Upper lobe of left lung (tissue), 6 donors: ENCODE measurements around the gene WDFY3. TPM values are rescaled to one million over a fixed set of nuclear protein-coding genes. Genes with fewer than 3 reads are reported as not detected.
A peak's percentile ranks its signal among the peaks of the same experiment; 100 is the strongest.
"Not testable (repeated sequence)": the region's sequence is repeated elsewhere in the genome, so short reads cannot be mapped to it uniquely, and the experiment has no call there.

Experiments used
- ATAC-seq, 2 donors: fragments of 200-7000 bp; cut with Tn5 transposase; one replicate each; pipeline ENCODE4 v1.9.1; 2022; ENCODE audit warnings: mild to moderate bottlenecking in 2 of 2, moderate library complexity in 2 of 2; ENCODE audit not compliant: low FRiP score in 2 of 2
- DNase-seq, 2 donors: peaks; one replicate each; pipeline ENCODE4 v3.0.0-alpha.2; 2019 to 2020
- H3K27ac ChIP-seq, 4 donors: fragments of 200-600 bp; sonication (generic); one replicate each; pipeline ENCODE4 v1.5.1; 2016 to 2019
- H3K27me3 ChIP-seq, 4 donors: fragments of 200-600 bp; sonication (generic); one replicate each; pipeline ENCODE4 v1.5.1; 2017 to 2019
- H3K36me3 ChIP-seq, 4 donors: fragments of 200-600 bp; sonication (generic); one replicate each; pipeline ENCODE4 v1.5.1; 2016 to 2019
- H3K4me1 ChIP-seq, 4 donors: fragments of 200-600 bp; sonication (generic); one replicate each; pipeline ENCODE4 v1.5.1; 2018 to 2019
- H3K4me3 ChIP-seq, 4 donors: fragments of 200-600 bp; sonication (generic); one replicate each; pipeline ENCODE4 v1.5.1; 2017 to 2019; ENCODE audit warnings: mild to moderate bottlenecking in 2 of 4, moderate library complexity in 1 of 4
- H3K9me3 ChIP-seq, 4 donors: fragments of 200-600 bp; sonication (generic); one replicate each; pipeline ENCODE4 v1.5.1; 2018 to 2019
- CTCF ChIP-seq, 6 experiments: fragments of 450-650 bp in 4 of 6; fragments of 200-600 bp in 2 of 6; sonication (generic) in 2 of 6; IDR thresholded peaks; one replicate each; pipeline ENCODE4 v1.5.1; 2016 to 2019; ENCODE audit warnings: antibody characterized with exemption in 6 of 6
- EP300 ChIP-seq, 4 donors: sonication (generic); formaldehyde crosslinking; IDR thresholded peaks; one replicate each; pipeline ENCODE4 v1.5.1; 2017; ENCODE audit warnings: antibody characterized with exemption in 4 of 4, control low read depth in 2 of 4
- POLR2A ChIP-seq, 4 donors: fragments of 450-650 bp; IDR thresholded peaks; one replicate each; pipeline ENCODE4 v1.5.1; 2016 to 2017; ENCODE audit warnings: antibody characterized with exemption in 4 of 4, mild to moderate bottlenecking in 2 of 4
- POLR2AphosphoS5 ChIP-seq, 2 donors: sonication (generic); formaldehyde crosslinking; IDR thresholded peaks; one replicate each; pipeline ENCODE4 v1.5.1; 2017; ENCODE audit warnings: antibody characterized with exemption in 2 of 2
- WGBS, 2 donors: methylation state at CpG; one replicate each; pipeline ENCODE4 v1.1.5; 2017 to 2018; 5-methylcytosine and 5-hydroxymethylcytosine counted together
- total RNA-seq, 6 donors: library from RNA; depleted of rRNA in 4 of 6; stranded (reverse); fragments of >200 nt in 4 of 6; gene quantifications; one replicate each; pipeline versions ENCODE4 v1.1.0 to v1.2.1, GENCODE V29; 2016 to 2021
- donor health status: DM: no; HTN: no; CAD: no; lungs with moderate emphysema.
- donor health status: DM: no; HTN: yes; CAD: no; lungs with severe emphysema.

WDFY3 gene
- total RNA-seq, 6 donors from 2014 or later, result 52.0 to 159 (median 103) TPM

- 86% methylated on average over 2 of the region's 2 CpGs for WGBS, 2 donors
- ATAC-seq (no peak), DNase-seq (no peak)
- TF ChIP-seq POLR2AphosphoS5 (IDR thresholded peaks at IDR 0.05) (no peak), CTCF (IDR thresholded peaks at IDR 0.05) (no peak), EP300 (IDR thresholded peaks at IDR 0.05) (no peak), POLR2A (IDR thresholded peaks at IDR 0.05) (no peak)
- Histone ChIP-seq H3K36me3 (peaks cover 0 to 25% (median 2%) of the 10 kb centered on the region in 4 donors), H3K27ac (peak overlapping the region in 1 of 4 donors; percentile 35), H3K4me1 (no peaks in the 10 kb centered on the region), H3K9me3 (no peaks in the 10 kb centered on the region), H3K4me3 (no peak overlapping the region), H3K27me3 (no peaks in the 10 kb centered on the region)
Observed at GRCh38 chr4:84847978-84848377, 118.5 kb downstream of the WDFY3 start.

- H3K9me3 ChIP-seq, result no peaks in the 10 kb centered on the region
- H3K27ac ChIP-seq, result no peak overlapping the region
- peaks cover 0 to 25% (median 2%) of the 10 kb centered on the region in 4 donors for H3K36me3 ChIP-seq
- H3K4me1 ChIP-seq, result no peaks in the 10 kb centered on the region
- WGBS, 2 donors, result 89 to 90% methylated on average over 1 of the region's 1 CpG
- no peaks in the 10 kb centered on the region for H3K27me3 ChIP-seq
- no peak overlapping the region for H3K4me3 ChIP-seq
- TF ChIP-seq POLR2A (IDR thresholded peaks at IDR 0.05), result no peak
- TF ChIP-seq POLR2AphosphoS5 (IDR thresholded peaks at IDR 0.05), result no peak
- TF ChIP-seq CTCF (IDR thresholded peaks at IDR 0.05), result no peak
- no peak for TF ChIP-seq EP300 (IDR thresholded peaks at IDR 0.05)
- ATAC-seq (no peak), DNase-seq (no peak)
Observed at GRCh38 chr4:84846985-84847384, 119.5 kb downstream of the WDFY3 start.

GRCh38 chr4:84841435-84841834, 125.1 kb downstream of the WDFY3 start:
- Histone ChIP-seq H3K36me3 (peaks cover 0 to 26% (median 7%) of the 10 kb centered on the region in 4 donors), H3K9me3 (no peaks in the 10 kb centered on the region), H3K27ac (no peak overlapping the region), H3K4me3 (no peak overlapping the region), H3K4me1 (no peaks in the 10 kb centered on the region), H3K27me3 (no peaks in the 10 kb centered on the region)
- no peak for DNase-seq
- WGBS, 2 donors, result 88 to 97% methylated on average over 1 of the region's 1 CpG
- ATAC-seq, result no peak
- no peak for TF ChIP-seq EP300 (IDR thresholded peaks at IDR 0.05)
- no peak for TF ChIP-seq POLR2A (IDR thresholded peaks at IDR 0.05)
- TF ChIP-seq CTCF (IDR thresholded peaks at IDR 0.05), result no peak
- TF ChIP-seq POLR2AphosphoS5 (IDR thresholded peaks at IDR 0.05), result no peak

GRCh38 chr4:84837751-84838150, 128.7 kb downstream of the WDFY3 start:
- DNase-seq (no peak), ATAC-seq (no peak)
- WGBS, 2 donors, result 59 to 71% methylated on average over 2 of the region's 2 CpGs
- TF ChIP-seq EP300 (IDR thresholded peaks at IDR 0.05), result no peak
- no peak for TF ChIP-seq POLR2A (IDR thresholded peaks at IDR 0.05)
- TF ChIP-seq CTCF (IDR thresholded peaks at IDR 0.05), result no peak
- no peak for TF ChIP-seq POLR2AphosphoS5 (IDR thresholded peaks at IDR 0.05)
- H3K9me3 ChIP-seq, result no peaks in the 10 kb centered on the region
- H3K4me1 ChIP-seq, result no peaks in the 10 kb centered on the region
- H3K27ac ChIP-seq, result no peak overlapping the region
- H3K27me3 ChIP-seq, result no peaks in the 10 kb centered on the region
- no peak overlapping the region for H3K4me3 ChIP-seq
- peaks cover 0 to 26% (median 7%) of the 10 kb centered on the region in 4 donors for H3K36me3 ChIP-seq

GRCh38 chr4:84829633-84830032, 136.9 kb downstream of the WDFY3 start:
- WGBS, 2 donors, result 95 to 97% methylated on average over 6 of the region's 6 CpGs
- ATAC-seq, H3K9me3 ChIP-seq, H3K27me3 ChIP-seq, DNase-seq, H3K4me3 ChIP-seq, H3K4me1 ChIP-seq, H3K27ac ChIP-seq: not testable (repeated sequence)
- peaks cover 0 to 38% (median 4%) of the 10 kb centered on the region in 4 donors for H3K36me3 ChIP-seq
